ENCODE measurements around the gene SWAP70. TPM values are rescaled to one million over a fixed set of nuclear protein-coding genes. Genes with fewer than 3 reads are reported as not detected.

SWAP70 gene
- total RNA-seq = 8.3 and 10.6 TPM in 2 replicates

GRCh38 chr11:9663699-9664275, at the start of gene SWAP70:
SWAP70 (plus strand) TSS chr11:9664077; CDS start chr11:9664180, 103 bp downstream.

Other genes with a start within 250 kb of the SWAP70 start
- 10.1 and 15.0 TPM in 2 replicates for gene ZNF143, start 203.1 kb upstream of the SWAP70 start, total RNA-seq
- gene WEE1, start 90.4 kb upstream of the SWAP70 start, total RNA-seq = 23.6 and 25.6 TPM in 2 replicates

Data from bronchus fibroblast of lung (primary cell).